Activated T-cell treated with anti-CD3 and anti-CD28 coated beads for 48 hours (primary cell): Measurements from ENCODE around the gene CSMD2.
"Not testable (repeated sequence)": the region's sequence is repeated elsewhere in the genome, so short reads cannot be mapped to it uniquely, and the experiment has no call there.

ENCODE experiments used
- DNase-seq: peaks from one replicate; pipeline ENCODE4 v3.0.0-alpha.2; 2020; ENCODE audit warnings: low read depth

The CSMD2 gene

DNA sequence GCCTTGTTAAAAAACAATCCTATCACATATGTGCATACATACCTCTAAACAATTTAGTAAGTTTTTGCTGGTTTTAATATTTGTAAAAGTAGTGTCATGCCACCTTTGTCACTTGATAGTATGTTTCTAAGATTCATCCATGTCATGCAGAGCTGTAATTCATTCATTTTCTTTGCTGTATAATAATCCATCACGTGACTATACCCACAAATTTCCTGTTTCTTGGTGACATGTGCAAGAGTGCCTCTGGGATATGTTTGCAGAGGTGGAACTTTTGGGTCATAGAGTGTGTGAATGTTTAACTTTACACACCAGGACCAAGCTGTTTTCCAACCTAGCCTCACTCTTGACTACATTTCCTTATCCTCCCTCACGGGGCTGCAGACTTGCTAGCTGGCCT lies 629.7 kb downstream of the CSMD2 start:
- DNase-seq: no peak

DNA sequence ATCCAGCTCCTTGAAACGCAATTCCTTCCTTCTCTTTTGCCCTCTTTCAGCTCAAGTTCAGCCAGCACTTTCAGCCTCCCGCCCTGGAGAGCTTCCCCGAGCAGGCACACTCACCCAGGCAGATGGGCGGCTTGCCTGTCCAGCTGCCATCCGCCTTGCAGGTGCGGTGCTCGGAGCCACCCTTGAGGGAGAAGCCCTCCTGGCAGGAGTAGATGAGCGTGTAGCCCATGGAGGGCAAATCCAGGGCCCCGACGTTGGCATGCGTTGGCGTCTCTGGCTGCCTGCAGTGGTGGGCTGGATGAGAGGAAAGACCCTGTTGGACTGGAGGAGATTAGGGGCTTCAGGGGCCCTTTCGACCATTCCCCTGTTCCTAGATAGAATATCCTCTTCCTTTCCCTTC lies 632.1 kb downstream of the CSMD2 start:
- DNase-seq: no peak

DNA sequence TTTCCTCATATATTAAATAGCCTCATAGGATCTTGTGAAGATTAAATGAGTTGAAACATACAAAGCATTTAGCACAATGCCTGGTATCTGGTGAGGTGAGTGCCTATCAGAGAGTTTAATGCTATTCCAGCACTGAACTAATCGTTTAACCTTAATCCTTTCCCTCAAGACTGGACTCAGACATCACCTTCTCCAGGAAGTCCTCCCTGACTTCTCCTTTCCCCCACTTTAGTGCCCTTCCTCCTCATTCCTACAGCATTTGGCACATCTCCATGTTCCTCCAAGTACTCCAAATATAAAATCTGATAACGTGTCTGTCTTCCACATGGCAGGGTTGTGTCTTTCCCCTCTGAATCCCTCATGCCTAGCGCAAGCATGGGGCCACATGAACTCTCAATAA lies 632.8 kb downstream of the CSMD2 start:
- no peak for DNase-seq

DNA sequence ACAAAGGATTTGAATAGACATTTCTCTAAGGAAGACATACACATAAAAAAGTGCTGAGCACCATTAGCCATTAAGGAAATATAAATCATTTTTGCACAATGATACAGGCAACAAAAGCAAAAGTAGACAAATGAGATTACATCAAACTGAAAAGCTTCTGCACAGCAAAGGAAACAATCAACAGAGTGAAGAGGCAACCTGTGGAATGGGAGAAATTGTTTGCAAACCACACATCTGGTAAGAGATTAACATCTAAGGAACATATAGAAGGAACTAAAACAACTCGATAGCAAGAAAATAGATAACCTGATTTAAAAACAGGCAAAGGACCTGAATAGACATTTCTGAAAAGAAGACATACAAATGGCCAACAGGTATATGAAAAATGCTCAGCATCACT lies 635.1 kb downstream of the CSMD2 start:
- no peak for DNase-seq

DNA sequence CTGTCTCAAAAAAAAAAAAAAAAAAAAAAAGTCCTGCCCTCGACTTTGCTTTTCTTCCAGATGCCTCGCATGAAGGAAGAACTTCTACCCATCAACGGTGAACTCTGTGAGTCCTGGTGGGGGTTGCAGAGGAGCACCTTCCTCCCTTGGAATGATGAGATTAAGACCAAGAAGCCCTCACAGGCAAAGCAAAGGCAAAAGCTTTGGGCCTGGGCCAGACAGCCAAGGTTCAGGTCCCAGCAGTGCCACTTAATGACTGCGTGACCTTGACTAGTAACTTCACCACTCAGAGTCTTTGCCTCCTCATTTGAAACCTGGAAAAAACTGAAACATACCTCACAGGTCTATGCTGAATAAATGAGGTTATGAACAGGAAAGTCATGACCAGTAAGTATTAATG lies 637.1 kb downstream of the CSMD2 start:
- DNase-seq: no peak

DNA sequence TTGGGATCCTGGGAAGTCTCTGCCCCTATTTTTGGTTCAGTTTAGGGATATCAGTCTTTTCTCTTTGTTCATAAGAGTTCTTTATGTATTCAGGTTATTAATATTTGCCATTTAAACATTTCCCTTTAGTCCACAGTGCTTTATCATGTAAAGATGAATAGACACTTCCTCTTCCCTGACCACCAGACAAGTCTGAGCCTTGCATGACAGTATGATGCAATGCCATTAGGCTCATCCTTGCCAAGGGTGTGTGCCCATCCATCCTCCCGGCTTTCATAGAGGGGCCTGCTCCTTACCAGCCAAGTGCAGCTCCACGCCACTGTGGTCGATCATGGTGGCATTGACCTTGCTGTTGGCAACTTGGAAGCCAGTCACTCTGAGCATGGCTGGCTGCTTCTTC lies 640.4 kb downstream of the CSMD2 start:
- DNase-seq: no peak

DNA sequence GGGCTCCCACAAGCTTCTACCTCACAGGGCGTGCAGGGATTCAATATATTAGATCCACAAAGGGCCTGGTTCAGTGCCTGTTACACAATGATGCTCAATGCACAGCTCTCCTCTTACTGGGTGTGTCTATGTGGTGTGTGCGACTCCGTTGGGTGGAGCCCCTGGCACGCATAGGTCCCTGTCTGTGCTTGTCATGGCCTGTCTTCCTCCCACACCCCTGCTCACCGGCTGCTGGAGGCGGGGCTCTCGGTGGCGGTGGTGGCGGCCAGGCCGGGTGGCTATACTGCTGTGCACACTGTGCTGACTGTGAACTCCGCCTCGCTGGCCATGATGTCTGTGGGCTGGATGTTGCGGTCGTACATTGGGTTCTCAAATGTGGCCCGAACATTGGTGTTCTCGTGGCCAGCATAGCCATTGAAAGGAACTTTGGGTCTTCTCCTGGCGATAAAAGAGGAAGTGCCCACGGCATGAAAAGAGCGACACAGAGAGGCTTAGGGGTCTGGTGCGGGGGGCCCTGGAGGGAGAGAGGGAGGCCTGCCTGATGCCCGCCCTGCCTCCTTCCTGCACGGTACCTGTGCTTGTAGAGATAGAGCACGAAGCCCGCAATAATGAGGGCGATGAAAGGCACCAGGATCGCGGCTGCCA lies 645.7 kb downstream of the CSMD2 start:
- no peak for DNase-seq

DNA sequence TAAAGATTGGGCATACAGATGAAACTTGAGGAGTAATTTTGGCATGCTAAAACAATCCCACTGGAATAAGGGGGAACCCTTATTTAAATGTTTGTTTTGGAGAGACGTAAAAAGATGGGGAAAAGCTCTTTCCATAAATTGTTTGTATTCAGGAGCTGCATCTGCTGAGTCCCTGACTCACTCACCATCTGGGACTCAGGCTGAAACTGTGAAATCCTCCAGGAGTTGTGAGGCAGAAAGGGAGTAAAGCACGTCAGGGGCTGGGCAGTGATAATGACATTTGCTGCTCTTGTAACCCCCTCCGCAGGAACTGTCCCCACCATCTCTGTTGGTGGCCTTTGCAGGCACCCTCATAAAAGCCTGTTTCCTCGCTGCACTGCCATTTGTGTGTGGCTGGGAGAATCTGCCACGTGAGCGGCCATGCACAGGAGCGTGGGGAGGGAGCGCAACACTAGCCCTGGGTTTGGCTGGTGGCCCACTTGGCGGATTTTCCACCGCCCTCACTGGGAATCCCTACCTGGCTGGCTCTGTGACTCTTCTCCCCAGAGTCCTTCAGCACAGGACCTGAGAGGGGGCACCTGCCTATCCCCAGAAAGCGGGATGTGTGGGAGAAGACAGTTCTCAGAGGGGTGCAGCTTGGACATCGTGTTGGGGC lies 647.3 kb downstream of the CSMD2 start:
- no peak for DNase-seq

DNA sequence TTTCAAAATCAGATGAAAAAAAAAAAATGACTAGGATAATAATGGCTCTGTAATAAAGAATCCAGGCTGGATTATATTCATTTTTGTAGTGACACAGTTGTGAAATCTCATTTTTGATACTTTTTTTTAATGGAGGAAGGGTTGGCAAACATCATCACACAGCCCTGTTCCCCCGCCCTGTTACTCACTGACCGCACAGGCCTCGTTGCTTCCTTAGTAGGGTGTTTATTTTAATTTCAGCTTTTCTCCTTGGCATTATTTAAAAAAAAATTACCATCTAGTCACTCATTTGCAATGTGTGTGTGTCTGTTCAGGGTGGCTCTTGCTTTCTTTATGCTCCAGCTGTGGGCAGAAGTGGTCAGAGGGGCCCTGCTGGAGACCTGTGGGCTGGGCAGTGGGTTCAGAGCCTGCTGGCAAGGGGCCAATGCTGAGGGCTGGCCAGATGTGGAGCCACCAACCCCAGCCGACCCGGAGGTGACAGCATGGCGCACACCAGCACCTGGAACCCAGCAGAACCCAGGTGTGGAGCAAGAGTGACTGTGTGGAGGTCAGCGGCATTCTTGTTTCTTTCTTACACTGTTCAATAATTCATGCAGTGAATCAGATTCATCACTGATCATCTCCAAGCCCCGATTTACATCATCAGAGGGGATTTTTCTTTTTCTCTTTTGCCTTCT lies 648.0 kb downstream of the CSMD2 start:
- no peak for DNase-seq

DNA sequence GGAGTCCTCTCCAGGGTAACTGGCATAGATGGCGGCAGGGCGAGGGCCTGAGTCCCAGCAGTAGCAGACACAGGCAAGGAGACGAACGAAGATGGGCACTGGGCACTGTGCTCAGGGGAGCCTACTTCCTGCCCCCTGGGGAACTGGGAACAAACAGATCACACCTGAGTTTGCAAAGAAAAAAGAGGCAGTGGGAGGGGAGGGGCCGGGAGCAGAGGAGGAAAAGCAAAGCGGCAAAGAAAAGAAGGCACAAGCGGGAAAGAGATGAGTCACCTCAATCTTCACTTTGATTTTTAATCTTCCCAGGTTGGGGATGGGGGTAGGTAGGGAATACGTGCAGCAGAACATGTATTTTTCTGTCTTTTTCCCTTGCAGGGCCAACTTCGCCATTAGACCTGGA lies 648.6 kb downstream of the CSMD2 start:
- DNase-seq: no peak

DNA sequence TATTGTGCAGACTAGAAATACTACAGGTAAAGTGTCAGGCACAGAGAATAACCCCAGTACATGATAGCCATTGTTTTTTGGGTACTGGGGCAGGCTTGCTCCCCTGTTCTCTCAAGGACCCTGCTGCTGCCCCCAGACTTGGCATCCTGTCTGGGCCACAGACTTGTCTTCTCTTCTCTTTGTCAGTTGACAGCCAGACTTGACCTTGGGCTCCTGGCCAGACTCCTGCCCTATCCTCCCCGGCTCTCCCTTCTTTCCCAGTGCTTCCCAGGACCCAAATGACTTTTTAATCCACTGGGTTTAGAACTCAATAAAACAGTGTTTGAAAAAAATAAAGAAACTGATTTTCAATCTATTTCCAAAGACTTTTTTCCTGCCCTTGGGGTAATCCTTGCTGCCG lies 649.4 kb downstream of the CSMD2 start:
- DNase-seq: no peak

DNA sequence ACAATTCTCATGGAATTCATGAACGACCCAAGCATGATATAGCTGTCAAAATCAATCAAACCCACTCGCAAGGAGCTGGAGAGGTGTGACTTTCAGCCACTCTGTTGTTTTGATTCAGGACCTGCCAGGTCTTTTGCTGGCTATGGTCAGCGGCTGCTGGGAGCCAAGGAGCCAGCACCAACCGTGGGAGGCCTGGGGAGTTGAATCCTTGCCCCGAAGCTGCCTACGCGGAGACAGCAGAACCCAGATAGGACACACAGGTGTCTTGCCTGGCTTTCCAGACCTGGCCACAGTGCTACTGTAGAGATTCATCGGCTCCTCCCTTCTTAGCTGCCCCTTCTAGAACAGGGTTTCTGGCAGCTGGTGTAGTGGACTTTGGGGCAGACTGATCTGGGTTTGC lies 649.9 kb downstream of the CSMD2 start:
- DNase-seq: no peak

DNA sequence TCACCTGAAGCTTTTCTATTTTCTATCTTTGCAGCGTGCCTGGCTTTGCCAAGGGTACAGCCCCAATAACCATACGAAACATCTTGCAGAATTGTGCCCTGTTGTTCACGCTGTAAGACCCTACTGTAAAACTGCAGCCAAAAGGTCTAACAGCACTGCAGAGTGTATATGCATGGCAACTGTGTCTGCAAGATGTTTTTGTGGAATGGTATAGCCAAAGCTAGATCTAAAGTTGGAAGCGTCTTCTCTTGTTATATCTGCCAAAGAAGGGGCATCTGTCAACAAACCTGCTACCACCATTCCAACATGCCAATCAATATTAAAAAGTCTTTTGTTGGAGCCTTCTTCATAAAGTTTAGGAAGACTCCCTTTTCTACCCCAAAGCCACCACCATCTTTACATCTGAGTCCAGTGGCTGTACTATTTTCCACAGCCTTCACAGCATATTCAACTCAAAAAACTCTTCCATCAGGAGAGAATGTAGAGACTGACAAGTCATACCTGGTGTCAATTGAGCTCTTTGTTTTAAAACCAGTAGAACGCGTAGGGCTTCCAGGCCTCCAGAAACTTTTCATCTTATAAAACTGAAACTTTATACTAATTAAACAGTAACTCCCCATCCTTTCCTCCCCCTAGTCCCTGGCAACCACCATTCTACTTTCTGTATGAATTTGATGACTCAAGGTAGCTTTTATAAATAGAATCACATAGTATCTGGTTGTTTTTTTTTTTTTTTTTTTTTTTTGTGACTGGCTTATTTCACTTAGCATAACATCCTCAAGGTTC lies 652.6 kb downstream of the CSMD2 start:
- DNase-seq: no peak

DNA sequence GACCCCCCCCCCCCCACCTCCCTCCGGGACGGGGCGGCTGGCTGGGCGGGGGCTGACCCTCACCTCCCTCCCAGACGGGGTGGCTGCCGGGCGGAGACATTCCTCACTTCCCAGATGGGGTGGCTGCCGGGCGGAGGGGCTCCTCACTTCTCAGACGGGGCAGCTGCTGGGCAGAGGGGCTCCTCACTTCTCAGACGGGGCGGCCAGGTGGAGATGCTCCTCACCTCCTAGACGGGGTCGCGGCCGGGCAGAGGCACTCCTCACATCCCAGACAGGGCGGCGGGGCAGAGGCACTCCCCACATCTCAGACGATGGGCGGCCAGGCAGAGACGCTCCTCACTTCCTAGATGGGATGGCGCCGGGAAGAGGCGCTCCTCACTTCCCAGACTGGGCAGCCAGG lies 655.8 kb downstream of the CSMD2 start:
- DNase-seq: not testable (repeated sequence)

DNA sequence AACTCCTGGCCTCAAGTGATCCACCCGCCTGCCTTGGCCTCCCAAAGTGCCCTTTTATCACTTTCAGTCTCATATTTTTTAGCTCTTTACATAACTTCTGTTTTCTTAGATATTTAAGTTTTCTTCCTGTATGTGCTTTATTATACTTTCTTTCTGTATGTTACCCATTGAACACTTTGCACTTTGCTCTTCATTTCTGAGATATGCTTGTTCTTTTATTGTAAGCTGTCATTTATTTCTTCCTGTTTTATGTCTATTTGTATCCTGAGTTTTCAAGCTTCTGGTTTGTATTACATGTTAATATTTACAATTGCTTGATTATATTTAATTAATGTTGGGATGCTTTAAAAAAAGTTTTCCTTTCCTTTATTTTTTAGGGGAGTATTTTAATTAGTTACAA lies 656.9 kb downstream of the CSMD2 start:
- no peak for DNase-seq

DNA sequence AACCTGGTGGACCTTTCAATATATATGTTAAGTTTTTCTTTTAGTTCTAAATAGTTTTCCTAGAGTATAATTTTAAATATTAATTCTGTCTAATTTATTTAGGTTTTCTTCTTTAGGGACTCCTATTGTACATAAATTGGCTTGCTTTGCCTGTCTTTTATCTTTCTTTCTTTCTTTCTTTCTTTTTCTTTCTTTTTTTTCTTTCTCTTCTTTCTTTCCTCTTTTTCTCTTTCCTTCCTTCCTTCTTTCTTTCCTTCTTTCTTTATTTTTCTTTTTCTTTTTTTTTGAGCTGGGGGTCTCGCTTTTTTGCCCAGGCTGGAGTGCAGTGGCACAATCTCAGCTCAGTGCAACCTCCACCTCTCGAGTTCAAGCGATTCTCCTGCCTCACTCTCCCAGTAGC lies 657.4 kb downstream of the CSMD2 start:
- DNase-seq: no peak

DNA sequence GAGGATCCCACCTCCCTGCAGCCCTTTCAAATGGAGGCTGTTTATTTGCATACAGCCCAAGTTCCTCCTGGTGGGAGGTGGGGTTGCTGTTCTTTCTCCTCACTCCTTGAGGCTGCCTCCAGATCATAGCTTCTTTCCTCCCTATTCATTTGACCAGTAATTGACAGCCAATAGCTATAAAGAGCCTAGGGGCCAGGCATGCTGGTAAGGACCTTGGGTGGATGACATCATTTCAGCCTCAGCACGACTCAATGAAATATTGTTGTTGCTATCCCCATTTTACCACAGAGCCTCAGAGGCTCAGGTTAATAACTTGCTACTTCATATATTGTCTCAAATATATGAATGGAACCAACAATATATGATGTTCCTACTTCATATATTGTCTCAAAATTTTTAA lies 661.5 kb downstream of the CSMD2 start:
- DNase-seq: no peak

DNA sequence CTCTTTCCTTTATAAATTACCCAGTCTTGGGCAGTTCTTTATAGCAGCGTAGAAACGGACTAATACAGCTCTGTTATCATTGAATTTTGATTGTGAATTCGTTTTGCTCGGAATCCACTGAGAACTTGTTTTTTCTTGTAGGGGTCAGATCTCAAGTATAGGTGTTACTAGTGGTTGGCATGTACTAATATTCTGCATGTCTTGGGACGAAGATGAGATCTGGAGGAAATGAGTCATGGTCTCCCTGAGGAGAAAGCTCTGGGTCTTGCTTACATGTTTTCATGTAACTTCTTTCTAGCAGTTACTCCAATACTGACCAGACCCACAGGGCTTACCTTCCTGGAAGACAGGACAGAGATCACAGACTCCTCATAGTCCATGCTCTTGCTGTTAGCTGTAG lies 662.3 kb downstream of the CSMD2 start:
- no peak for DNase-seq

DNA sequence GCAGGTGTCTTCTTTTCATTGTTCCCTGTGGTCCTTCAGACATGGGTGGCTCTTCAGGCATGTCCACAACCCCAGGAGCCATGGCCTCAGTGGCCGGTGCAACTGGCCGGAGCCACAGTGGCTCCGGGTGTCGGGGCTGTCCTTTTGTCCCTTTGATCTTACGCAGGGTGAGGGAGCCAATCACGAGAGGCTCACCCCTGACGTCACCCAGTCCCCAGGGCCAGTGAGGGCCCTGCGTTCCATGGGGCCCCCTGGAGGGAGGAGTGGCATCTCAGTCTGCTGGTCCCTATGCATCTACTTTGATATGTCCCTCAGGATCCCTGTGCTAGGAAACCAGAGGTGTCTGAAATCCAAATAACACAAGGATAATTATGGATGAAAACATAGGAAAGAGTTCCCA lies 663.3 kb downstream of the CSMD2 start:
- DNase-seq: no peak

DNA sequence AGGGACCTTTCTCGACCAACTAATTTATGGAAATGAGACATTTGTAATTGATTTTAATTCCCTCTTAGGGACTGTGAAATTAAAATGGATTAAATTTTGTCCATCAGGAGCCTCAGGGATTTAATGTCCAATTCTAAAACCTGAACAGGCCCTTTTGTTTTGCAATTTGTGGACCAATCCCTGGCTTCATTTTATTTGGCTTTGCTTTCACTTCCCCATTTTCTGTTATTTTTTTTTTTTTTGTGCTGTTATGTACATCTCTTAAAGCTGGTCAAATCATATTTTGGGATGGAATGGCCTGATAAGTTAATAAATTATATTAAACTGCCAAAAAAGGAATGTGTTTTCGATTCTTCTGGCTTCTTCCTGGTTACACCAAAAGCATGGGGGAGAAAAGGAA lies 663.7 kb downstream of the CSMD2 start:
- DNase-seq: no peak

DNA sequence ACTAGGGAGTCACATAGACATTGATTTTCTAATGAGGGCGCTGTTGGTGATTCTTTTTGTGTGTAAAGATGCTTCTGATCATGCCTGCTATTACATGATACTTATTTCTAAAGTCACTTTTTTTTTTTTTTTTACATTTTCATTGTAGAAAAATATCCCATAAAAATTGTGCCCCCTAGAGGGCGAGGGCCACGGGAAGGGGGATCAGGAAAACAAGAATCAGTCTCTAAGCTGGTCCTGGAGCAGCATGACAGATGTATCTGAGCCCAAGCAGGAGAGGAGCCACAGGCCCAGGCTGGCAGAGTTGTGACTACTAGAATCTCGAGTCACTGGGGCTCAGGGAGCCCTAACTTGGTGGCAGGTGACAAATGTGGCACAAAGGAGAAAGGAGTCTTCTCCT lies 664.5 kb downstream of the CSMD2 start:
- DNase-seq: no peak

DNA sequence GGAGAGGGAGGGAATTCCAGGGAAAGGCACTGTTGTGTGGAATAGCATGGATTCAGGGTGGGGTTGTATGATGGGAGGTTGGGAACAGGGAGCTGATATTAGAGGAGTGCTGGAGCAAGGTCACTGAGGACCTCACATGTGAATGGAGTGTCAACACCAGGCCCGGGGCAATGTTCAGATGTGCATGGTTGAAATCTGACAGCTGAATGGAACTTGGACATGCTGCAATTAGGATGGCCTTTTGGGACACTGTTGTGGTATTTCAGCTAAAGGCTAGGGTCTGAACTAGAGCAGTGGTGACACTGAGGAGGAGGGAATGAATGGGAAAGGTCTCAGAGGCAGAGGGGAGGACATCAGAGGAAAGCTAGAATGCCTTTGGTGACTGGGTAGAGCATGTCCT lies 667.6 kb downstream of the CSMD2 start:
- no peak for DNase-seq

DNA sequence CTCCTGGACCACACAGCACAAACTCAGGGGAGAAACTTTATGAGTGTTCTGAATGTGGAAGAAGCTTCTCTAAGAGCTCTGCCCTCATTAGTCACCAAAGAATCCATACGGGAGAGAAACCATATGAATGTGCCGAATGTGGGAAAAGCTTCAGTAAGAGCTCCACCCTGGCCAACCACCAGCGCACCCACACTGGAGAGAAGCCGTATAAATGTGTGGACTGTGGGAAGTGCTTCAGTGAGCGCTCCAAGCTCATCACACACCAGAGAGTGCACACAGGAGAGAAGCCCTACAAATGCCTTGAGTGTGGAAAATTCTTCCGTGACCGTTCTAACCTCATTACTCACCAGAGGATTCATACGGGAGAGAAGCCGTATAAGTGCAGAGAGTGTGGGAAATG lies 670.1 kb downstream of the CSMD2 start:
- no peak for DNase-seq
